ENCODE measurements around the gene VTA1. TPM values are rescaled to one million over a fixed set of nuclear protein-coding genes. Genes with fewer than 3 reads are reported as not detected.

The VTA1 gene
- total and polyA plus RNA-seq, 2 of the 8 experiments (the other 6 are each of a cell fraction or from before 2014, with no cell fraction given), result 63.6 to 67.0 TPM

DNA sequence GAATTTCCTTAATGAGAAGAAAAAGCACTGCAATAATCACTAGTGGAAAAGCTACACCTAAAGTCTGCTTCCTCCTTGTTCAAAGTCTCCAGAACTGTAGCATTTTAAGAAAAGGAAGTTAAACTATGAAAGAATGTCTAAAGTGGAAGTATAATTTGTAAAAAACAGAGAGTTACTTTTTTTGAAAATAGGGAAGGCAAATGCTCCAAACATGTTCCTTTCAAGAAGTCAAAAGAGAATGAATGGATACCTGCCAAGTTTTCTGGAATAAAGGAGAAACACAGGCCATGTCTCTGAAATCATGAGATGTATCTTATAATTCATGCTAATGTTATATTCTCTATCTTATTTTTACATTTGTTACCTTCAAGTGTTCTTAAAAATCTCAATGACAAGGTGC lies 94.0 kb downstream of the VTA1 start:
- Histone ChIP-seq H3K4me2 (ENCODE audit: insufficient read depth in 1 of 2, low read depth in 2 of 2, low read length in 2 of 2) (no peak overlapping the region), H4K91ac (replicated peaks; ENCODE audit: insufficient read length, low read length) (no peak overlapping the region), H3K18ac (ENCODE audit: extremely low read depth, low read length) (no peak overlapping the region), H3K9me3 (ENCODE audit: insufficient read depth in 2 of 2, low read depth in 1 of 2, low read length in 1 of 2) (no peaks in the 10 kb centered on the region), H3K4me1 (replicated peaks in 1 of 4; ENCODE audit: control insufficient read depth in 3 of 4, insufficient read depth in 4 of 4, low read length in 3 of 4) (peaks cover 0 to 3% (median 0%) of the 10 kb centered on the region in 4 experiments; a peak in 2 of 7 replicates), H2AK5ac (ENCODE audit: low read depth, low read length) (no peak overlapping the region), H2BK20ac (ENCODE audit: low read length) (no peak overlapping the region), H2BK120ac (replicated peaks; ENCODE audit: low read depth, low read length) (no peak overlapping the region), H3K4me3 (ENCODE audit: extremely low read depth in 1 of 4, insufficient read depth in 2 of 4, low read depth in 3 of 4, low read length in 4 of 4) (no peak overlapping the region), H3K23me2 (ENCODE audit: low read depth, low read length) (no peaks in the 10 kb centered on the region), H3K79me2 (ENCODE audit: control insufficient read depth in 1 of 2, insufficient read depth in 2 of 2, low read length in 2 of 2) (no peaks in the 10 kb centered on the region), H3K36me3 (ENCODE audit: control insufficient read depth in 2 of 4, insufficient read depth in 4 of 4, low read length in 3 of 4) (no peaks in the 10 kb centered on the region), H3K27ac (ENCODE audit: low read depth, low read length) (no peak overlapping the region), H3K56ac (replicated peaks; ENCODE audit: insufficient read length, low read depth, low read length) (no peak overlapping the region), H2BK15ac (ENCODE audit: low read length) (no peak overlapping the region), H3K23ac (ENCODE audit: insufficient read length) (no peak overlapping the region), H3K4ac (replicated peaks; ENCODE audit: insufficient read length, low read depth, low read length) (no peak overlapping the region), H2AFZ (ENCODE audit: low read length) (no peak overlapping the region), H3K14ac (ENCODE audit: insufficient read length) (no peak overlapping the region), H4K5ac (ENCODE audit: insufficient read length, low read depth, low read length) (no peak overlapping the region), H3K9ac (replicated peaks in 1 of 4; ENCODE audit: extremely low read depth in 1 of 4, low read depth in 3 of 4, low read length in 3 of 4) (no peak overlapping the region), H2BK12ac (ENCODE audit: low read depth, low read length) (no peak overlapping the region), H4K20me1 (replicated peaks in 1 of 2; ENCODE audit: control insufficient read depth in 1 of 2, insufficient read depth in 2 of 2, low read length in 2 of 2) (no peaks in the 10 kb centered on the region), H4K8ac (ENCODE audit: extremely low read depth, insufficient read depth, low read length) (no peak overlapping the region), H3K27me3 (replicated peaks in 1 of 4; ENCODE audit: control insufficient read depth in 3 of 4, extremely low read depth in 1 of 4, insufficient read depth in 3 of 4, low read length in 3 of 4) (no peaks in the 10 kb centered on the region), H3K79me1 (ENCODE audit: low read depth, low read length) (no peaks in the 10 kb centered on the region), H2BK5ac (ENCODE audit: low read depth, low read length) (no peak overlapping the region)
- DNase-seq (ENCODE audit: low read depth in 1 of 2, low spot score in 2 of 2) (no peak), FAIRE-seq (no peak)
- TF ChIP-seq EGR1 (IDR thresholded peaks at IDR 0.05; ENCODE audit: borderline replicate concordance, low read depth, low read length) (no peak), SIRT6 (IDR thresholded peaks at IDR 0.05; ENCODE audit: low read length) (no peak), EZH2 (IDR thresholded peaks at IDR 0.05; ENCODE audit: low read depth, low read length, severe bottlenecking) (no peak), GTF2F1 (IDR thresholded peaks at IDR 0.05; ENCODE audit: borderline replicate concordance, low read depth, low read length) (no peak), BACH1 (IDR thresholded peaks at IDR 0.05; ENCODE audit: low read length) (no peak), MAFK (IDR thresholded peaks at IDR 0.05; ENCODE audit: low read depth, low read length) (no peak), CEBPB (IDR thresholded peaks at IDR 0.05; ENCODE audit: low read depth, low read length) (no peak), BCL11A (IDR thresholded peaks at IDR 0.05; ENCODE audit: low read depth in 2 of 2, low read length in 2 of 2) (no peak), KDM1A (IDR thresholded peaks at IDR 0.05; ENCODE audit: borderline replicate concordance, low read length) (no peak), SUZ12 (IDR thresholded peaks at IDR 0.05; ENCODE audit: low read length) (no peak)
- TF ChIP-seq, protein P1, sequence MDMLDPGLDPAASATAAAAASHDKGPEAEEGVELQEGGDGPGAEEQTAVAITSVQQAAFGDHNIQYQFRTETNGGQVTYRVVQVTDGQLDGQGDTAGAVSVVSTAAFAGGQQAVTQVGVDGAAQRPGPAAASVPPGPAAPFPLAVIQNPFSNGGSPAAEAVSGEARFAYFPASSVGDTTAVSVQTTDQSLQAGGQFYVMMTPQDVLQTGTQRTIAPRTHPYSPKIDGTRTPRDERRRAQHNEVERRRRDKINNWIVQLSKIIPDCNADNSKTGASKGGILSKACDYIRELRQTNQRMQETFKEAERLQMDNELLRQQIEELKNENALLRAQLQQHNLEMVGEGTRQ (IDR thresholded peaks at IDR 0.05; ENCODE audit: low read length), result no peak
- ChIA-PET POLR2A (ENCODE audit: partially characterized antibody) (no interaction called here), CTCF (ENCODE audit: partially characterized antibody) (interaction anchor here (3.8 kb wide), 1 partner anchor 8 kb away, joined by 23 read pairs; no protein-coding TSS in a partner anchor)

All from H1 (cell line).